Stimulated activated effector memory CD8-positive, alpha-beta T cell treated with anti-CD3 and anti-CD28 coated beads, Interleukin-12 subunit alpha, Interleukin-12 subunit beta, amount 100 ng/mL, for 72 hours (primary cell): ENCODE measurements around the gene FOXN4.

Experiments
- ATAC-seq: fragments of 150-1000 bp; cut with Tn5 transposase; 2 replicates; pipeline ENCODE4 v1.10.0; 2021
- DNase-seq, 2 donors: peaks; one replicate each; pipeline ENCODE4 v3.0.0; 2021 to 2022; ENCODE audit warnings: low spot score in 2 of 2
- H3K27ac Mint-ChIP-seq: one replicate; pipeline ENCODE4 v1.8.0; 2022; ENCODE audit warnings: mild to moderate bottlenecking, mixed read lengths
- H3K36me3 Mint-ChIP-seq: one replicate; pipeline ENCODE4 v1.8.0; 2022; ENCODE audit warnings: mild to moderate bottlenecking, mixed read lengths
- H3K4me1 Mint-ChIP-seq: one replicate; pipeline ENCODE4 v1.8.0; 2022; ENCODE audit warnings: mixed read lengths
- H3K4me3 Mint-ChIP-seq: one replicate; pipeline ENCODE4 v1.8.0; 2022; ENCODE audit warnings: mild to moderate bottlenecking, mixed read lengths
- H3K9me3 Mint-ChIP-seq: one replicate; pipeline ENCODE4 v1.8.0; 2022; ENCODE audit warnings: mixed read lengths

FOXN4 gene

DNA sequence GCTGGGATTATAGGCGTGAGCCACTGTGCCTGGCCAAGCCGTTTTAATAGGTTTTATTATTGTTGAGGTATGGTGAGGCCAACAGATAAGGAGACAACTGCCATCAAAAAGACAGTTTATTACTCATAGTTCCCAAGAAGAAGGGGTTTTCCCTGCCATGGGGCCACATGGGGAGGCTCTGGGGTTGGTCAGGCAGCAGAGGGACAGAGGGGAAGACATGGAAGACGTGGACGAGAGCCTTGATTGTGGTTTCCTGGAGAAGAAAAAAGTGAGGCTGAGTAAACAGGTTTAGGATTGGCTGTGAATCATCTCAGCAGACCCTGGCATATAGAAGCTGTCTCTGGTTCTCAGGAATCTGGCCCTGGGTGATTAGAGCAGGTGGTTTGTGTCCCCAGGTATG is 69.9 kb downstream of the FOXN4 start:
- H3K4me1 Mint-ChIP-seq, result no peaks in the 10 kb centered on the region
- H3K27ac Mint-ChIP-seq, result peak overlapping the region; percentile 46
- ATAC-seq, result no peak
- H3K36me3 Mint-ChIP-seq, result no peaks in the 10 kb centered on the region
- no peak for DNase-seq
- no peak overlapping the region for H3K4me3 Mint-ChIP-seq
- H3K9me3 Mint-ChIP-seq, result no peaks in the 10 kb centered on the region

DNA sequence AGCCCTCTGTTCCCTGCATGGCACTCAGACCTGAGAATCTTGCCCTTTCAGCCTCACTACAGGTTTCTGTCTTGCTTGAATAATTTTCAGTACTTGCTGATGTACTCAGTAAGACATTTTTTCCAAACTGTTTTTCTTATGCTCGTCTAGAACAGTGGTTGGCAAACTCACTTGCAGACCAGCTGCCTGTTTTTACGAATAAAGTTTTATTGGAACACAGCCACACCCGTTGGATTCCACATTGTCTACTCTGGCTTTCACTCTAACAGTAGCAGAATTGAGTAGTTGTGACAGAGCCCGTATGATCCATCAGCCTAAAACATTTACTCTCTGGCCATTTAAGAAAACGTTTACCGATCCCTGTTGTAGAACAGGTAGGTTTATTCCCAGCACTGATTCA is 72.8 kb downstream of the FOXN4 start:
- Mint-ChIP-seq H3K27ac (no peak overlapping the region), H3K4me1 (no peaks in the 10 kb centered on the region), H3K36me3 (no peaks in the 10 kb centered on the region), H3K4me3 (no peak overlapping the region), H3K9me3 (no peaks in the 10 kb centered on the region)
- DNase-seq (no peak), ATAC-seq (no peak)

DNA sequence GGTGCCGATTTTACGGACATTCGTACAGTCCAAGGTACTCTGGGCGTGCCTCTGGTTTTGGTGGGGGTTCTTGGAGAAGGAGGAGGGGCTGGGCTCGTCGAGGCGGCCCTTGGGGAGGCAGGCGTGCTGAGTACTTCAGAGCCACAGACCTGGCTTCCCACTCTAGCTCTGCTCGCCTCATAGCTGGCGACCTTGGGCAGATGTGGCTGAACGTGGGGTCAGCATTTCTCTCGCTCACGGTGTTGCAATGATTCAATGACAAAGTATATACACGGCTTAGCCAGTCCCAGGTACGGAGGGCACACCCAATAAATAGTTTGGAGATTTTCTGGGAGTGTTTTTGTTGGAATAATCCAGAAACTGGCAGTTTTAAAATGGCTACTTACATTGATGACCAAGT is 75.1 kb downstream of the FOXN4 start:
- no peaks in the 10 kb centered on the region for H3K36me3 Mint-ChIP-seq
- H3K4me1 Mint-ChIP-seq, result no peaks in the 10 kb centered on the region
- H3K27ac Mint-ChIP-seq, result no peak overlapping the region
- ATAC-seq, result no peak
- no peak for DNase-seq
- H3K9me3 Mint-ChIP-seq, result no peaks in the 10 kb centered on the region
- no peak overlapping the region for H3K4me3 Mint-ChIP-seq

DNA sequence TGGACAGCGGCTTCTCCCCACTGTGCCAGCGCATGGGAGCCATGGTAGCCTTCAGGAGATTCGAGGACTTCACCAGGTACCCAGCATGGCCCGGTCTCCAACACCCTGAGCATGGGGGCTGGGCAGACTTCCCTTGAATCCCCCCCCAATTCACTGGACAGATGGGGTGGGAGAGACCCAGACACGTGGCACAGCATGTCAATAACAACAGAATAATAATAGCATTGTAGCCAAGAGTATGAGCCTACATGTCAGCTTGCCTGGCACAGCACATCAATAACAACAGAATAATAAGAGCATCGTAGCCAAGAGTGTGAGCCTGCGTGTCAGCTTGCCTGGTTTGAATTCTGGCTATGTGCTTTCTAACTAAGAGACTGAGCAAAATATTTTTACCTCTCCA is 76.4 kb downstream of the FOXN4 start:
- Mint-ChIP-seq H3K4me3 (no peak overlapping the region), H3K27ac (no peak overlapping the region)

DNA sequence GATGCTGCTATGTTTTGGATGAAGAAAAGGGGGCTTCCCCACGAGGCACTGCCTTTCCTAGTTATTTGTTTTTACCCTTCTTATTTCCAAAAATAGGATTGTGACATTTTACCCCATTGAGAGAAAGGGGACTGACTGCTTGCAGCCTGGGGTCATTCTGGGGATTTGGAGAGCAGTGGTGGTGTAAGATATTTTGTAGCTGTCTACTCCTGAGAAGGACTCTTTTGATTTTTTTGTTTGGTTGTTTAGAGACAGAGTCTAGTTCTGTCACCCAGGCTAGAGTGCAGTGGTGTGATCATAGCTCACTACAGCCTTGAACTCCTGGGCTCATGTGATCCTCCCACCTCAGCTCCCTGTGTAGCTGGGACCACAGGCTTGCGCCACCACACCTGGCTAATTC is 78.9 kb downstream of the FOXN4 start:
- no peak overlapping the region for H3K27ac Mint-ChIP-seq
- DNase-seq (no peak), ATAC-seq (no peak)
- H3K4me1 Mint-ChIP-seq, result no peaks in the 10 kb centered on the region
- H3K9me3 Mint-ChIP-seq, result no peaks in the 10 kb centered on the region
- no peaks in the 10 kb centered on the region for H3K36me3 Mint-ChIP-seq
- H3K4me3 Mint-ChIP-seq, result no peak overlapping the region

More for the DNA sequence above, 76.4 kb downstream of the FOXN4 start:
- no peaks in the 10 kb centered on the region for H3K4me1 Mint-ChIP-seq
- no peaks in the 10 kb centered on the region for H3K36me3 Mint-ChIP-seq
- no peak for DNase-seq
- H3K9me3 Mint-ChIP-seq, result no peaks in the 10 kb centered on the region
- ATAC-seq, result no peak

DNA sequence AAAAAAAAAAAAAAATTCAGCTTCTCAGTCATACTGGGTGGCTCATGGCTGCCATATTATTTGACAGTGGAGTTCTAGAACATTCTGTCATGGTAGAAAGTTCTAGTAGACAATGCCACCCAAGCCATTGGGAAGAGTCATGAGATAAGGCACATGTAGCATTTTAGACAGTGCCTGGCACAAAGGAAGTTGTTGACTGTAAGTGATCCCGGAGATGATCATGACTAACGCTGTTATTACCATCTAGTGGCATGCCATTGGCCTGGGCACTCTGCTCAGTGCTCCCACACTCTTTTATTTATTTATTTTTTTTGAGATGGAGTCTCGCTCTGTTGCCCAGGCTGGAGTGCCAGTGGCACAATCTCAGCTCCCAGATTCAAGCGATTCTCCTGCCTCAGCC is 80.4 kb downstream of the FOXN4 start:
- H3K4me1 Mint-ChIP-seq, result no peaks in the 10 kb centered on the region
- H3K9me3 Mint-ChIP-seq, result no peaks in the 10 kb centered on the region
- H3K36me3 Mint-ChIP-seq, result no peaks in the 10 kb centered on the region

More for the DNA sequence above, 80.4 kb downstream of the FOXN4 start:
- DNase-seq (no peak), ATAC-seq (no peak)
- no peak overlapping the region for H3K4me3 Mint-ChIP-seq
- no peak overlapping the region for H3K27ac Mint-ChIP-seq
